B cell (primary cell): ENCODE measurements around the gene ACSM2B. TPM values are rescaled to one million over a fixed set of nuclear protein-coding genes. Genes with fewer than 3 reads are reported as not detected.

ENCODE experiments used
- ATAC-seq: fragments of 200-7000 bp; cut with Tn5 transposase; one replicate; pipeline ENCODE4 v1.10.0; 2021; ENCODE audit warnings: low read depth, mild to moderate bottlenecking, moderate number of reproducible peaks, moderate library complexity
- CTCF ChIA-PET: fragments of 350-600 bp; sonication (Branson Sonifier 250); formaldehyde crosslinking; loops from one replicate; lab custom pipeline; 2021; ENCODE audit warnings: antibody characterized with exemption, inconsistent platforms; lab: Charles Lee
- POLR2A ChIA-PET: fragments of 350-600 bp; sonication (Branson Sonifier 250); formaldehyde crosslinking; loops from one replicate; lab custom pipeline; 2021; ENCODE audit warnings: antibody characterized with exemption; lab: Charles Lee
- DNase-seq: peaks from one replicate; pipeline ENCODE4 v3.0.0; 2013
- H2AFZ ChIP-seq: 2 replicates; pipeline ENCODE4 v1.6.1; 2012; ENCODE audit warnings: mild to moderate bottlenecking, low read depth, low read length; ENCODE audit not compliant: insufficient read depth, poor library complexity, severe bottlenecking
- H3K27ac ChIP-seq, 2 donors: 1 replicate in 1 of 2; 2 replicates in 1 of 2; pipeline ENCODE4 v1.5.1; 2012 to 2013; ENCODE audit warnings: low read length in 2 of 2, mild to moderate bottlenecking in 2 of 2, moderate library complexity in 1 of 2
- H3K27me3 ChIP-seq, 4 experiments: fragments of 200-600 bp in 1 of 4; sonication (generic) in 1 of 4; replicated peaks in 1 of 4; 1 replicate in 2 of 4; 2 replicates in 2 of 4; pipeline versions ENCODE4 v1.6.1 to v1.7.0; 2013 to 2016; ENCODE audit warnings: low read length in 3 of 4, mild to moderate bottlenecking in 2 of 4, mixed read lengths in 1 of 4, moderate library complexity in 1 of 4; ENCODE audit not compliant: insufficient read depth in 4 of 4, control insufficient read depth in 3 of 4; ENCODE audit errors: control extremely low read depth in 1 of 4
- H3K36me3 ChIP-seq, 2 experiments: replicated peaks in 1 of 2; 1 replicate in 1 of 2; 2 replicates in 1 of 2; pipeline versions ENCODE4 v1.6.1 to v1.7.1; 2013; ENCODE audit warnings: low read length in 1 of 2; ENCODE audit not compliant: insufficient read depth in 2 of 2, control insufficient read depth in 1 of 2; ENCODE audit errors: control extremely low read depth in 1 of 2, extremely low read depth in 1 of 2
- H3K4me1 ChIP-seq, 2 donors: fragments of 200-600 bp in 1 of 2; sonication (generic) in 1 of 2; 1 replicate in 1 of 2; 2 replicates in 1 of 2; pipeline versions ENCODE4 v1.5.1 to v1.6.1; 2013 to 2017; ENCODE audit warnings: low read length in 2 of 2; ENCODE audit not compliant: control insufficient read depth in 2 of 2, insufficient read depth in 2 of 2
- H3K4me2 ChIP-seq: replicated peaks from 2 replicates; pipeline ENCODE3; 2012; ENCODE audit warnings: mild to moderate bottlenecking, low read depth, low read length; ENCODE audit not compliant: poor library complexity, severe bottlenecking
- H3K4me3 ChIP-seq, 5 experiments: fragments of 200-600 bp in 1 of 5; sonication (generic) in 1 of 5; 1 replicate in 3 of 5; 2 replicates in 2 of 5; pipeline versions ENCODE4 v1.5.1 to v1.7.0; 2011 to 2016; ENCODE audit warnings: low read length in 4 of 5, mild to moderate bottlenecking in 4 of 5, low read depth in 2 of 5, control low read depth in 1 of 5, moderate library complexity in 1 of 5; ENCODE audit not compliant: insufficient read depth in 1 of 5; ENCODE audit errors: control extremely low read depth in 1 of 5, extremely low read depth in 1 of 5
- H3K79me2 ChIP-seq: fragments of 200-600 bp; sonication (generic); one replicate; pipeline ENCODE4 v1.6.0; 2016; ENCODE audit warnings: low read length; ENCODE audit not compliant: control insufficient read depth, insufficient read depth
- H3K9ac ChIP-seq: fragments of 200-600 bp; sonication (generic); 2 replicates; pipeline ENCODE4 v1.6.1; 2017; ENCODE audit warnings: mild to moderate bottlenecking, low read length, moderate library complexity
- H3K9me3 ChIP-seq, 3 donors: one replicate each; pipeline versions ENCODE4 v1.6.1 to v1.7.1; 2013; ENCODE audit warnings: low read length in 2 of 3; ENCODE audit not compliant: control insufficient read depth in 2 of 3, insufficient read depth in 1 of 3; ENCODE audit errors: control extremely low read depth in 1 of 3
- H4K20me1 ChIP-seq: 2 replicates; pipeline ENCODE4 v1.6.0; 2012; ENCODE audit warnings: mild to moderate bottlenecking, low read length; ENCODE audit not compliant: insufficient read depth, control insufficient read depth, poor library complexity, severe bottlenecking
- H3K27ac Mint-ChIP-seq: one replicate; pipeline ENCODE4 v1.8.0; 2021; ENCODE audit warnings: mixed read lengths
- H3K27me3 Mint-ChIP-seq: one replicate; pipeline ENCODE4 v1.8.0; 2021; ENCODE audit warnings: mixed read lengths
- H3K4me1 Mint-ChIP-seq: one replicate; pipeline ENCODE4 v1.8.0; 2021; ENCODE audit warnings: mixed read lengths
- H3K4me3 Mint-ChIP-seq: one replicate; pipeline ENCODE4 v1.8.0; 2021; ENCODE audit warnings: mixed read lengths
- H3K9me3 Mint-ChIP-seq: one replicate; pipeline ENCODE4 v1.8.0; 2022; ENCODE audit warnings: mixed read lengths; ENCODE audit not compliant: insufficient read depth
- CTCF ChIP-seq: fragments of 200-600 bp; IDR thresholded peaks from one replicate; pipeline ENCODE4 v1.8.0; 2022; ENCODE audit warnings: antibody characterized with exemption, mild to moderate bottlenecking
- EZH2 ChIP-seq: IDR thresholded peaks from 2 replicates; pipeline ENCODE4 v1.6.1; 2012; ENCODE audit warnings: borderline replicate concordance, low read depth, mild to moderate bottlenecking, moderate library complexity, low read length; ENCODE audit not compliant: insufficient read depth, poor library complexity, severe bottlenecking
- WGBS: methylation state at CpG from one replicate; pipeline ENCODE4 v1.1.5; 2013; ENCODE audit warnings: missing lambda C conversion rate; ENCODE audit not compliant: insufficient coverage; 5-methylcytosine and 5-hydroxymethylcytosine counted together
- intact Hi-C: fragments of 100-400 bp; cut with micrococcal nuclease; formaldehyde crosslinking; loops from one replicate; pipeline ENCODE4 v1.10.0; 2022
- polyA plus RNA-seq: library from polyadenylated mRNA; depleted of rRNA; stranded (reverse); fragments of >200 nt; gene quantifications from 2 replicates; pipeline ENCODE4 v1.2.3, GENCODE V29; 2012
- total RNA-seq, 2 donors: library from RNA; stranded (reverse); fragments of 120-200 nt in 1 of 2; gene quantifications; 1 replicate in 1 of 2; 2 replicates in 1 of 2; pipeline versions ENCODE4 v1.2.3 to v1.2.4, GENCODE V29; 2013 to 2022

Gene ACSM2B
- total and polyA plus RNA-seq, 2 donors (not counting 1 experiment from before 2014, with no cell fraction given), result not detected

- peaks cover 0 to 4% (median 2%) of the 10 kb centered on the region in 4 experiments for H3K27me3 ChIP-seq
- no peak overlapping the region for H2AFZ ChIP-seq
These were observed 45.2 kb upstream of the ACSM2B start for GRCh38 chr16:20621406-20621805.

DNA sequence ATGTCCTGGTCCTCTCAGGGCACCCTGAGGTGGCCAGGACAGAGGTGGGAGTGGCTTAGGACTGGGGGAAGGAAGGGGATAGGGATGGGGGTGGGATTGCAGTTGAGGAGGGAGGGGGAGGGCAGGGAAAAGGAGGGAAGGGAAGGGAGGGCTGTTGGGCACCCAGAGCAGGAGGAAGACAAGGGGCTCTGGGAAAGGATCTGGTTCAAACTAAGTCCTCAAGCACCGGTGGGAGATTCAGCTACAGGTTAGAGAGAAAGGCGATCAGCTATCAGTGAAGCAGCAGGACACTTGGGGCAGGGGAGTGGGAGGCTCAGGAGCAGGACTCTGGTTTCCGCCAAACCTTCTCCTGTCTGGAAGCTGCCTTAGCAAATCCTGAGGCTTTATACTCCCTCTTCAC, 44.6 kb upstream of the ACSM2B start:
- Mint-ChIP-seq H3K9me3 (no peaks in the 10 kb centered on the region), H3K4me1 (no peaks in the 10 kb centered on the region), H3K27ac (no peak overlapping the region), H3K4me3 (no peak overlapping the region), H3K27me3 (peaks cover 11% of the 10 kb centered on the region)
- no peak overlapping the region for H3K4me3 ChIP-seq
- H3K9me3 ChIP-seq, result no peaks in the 10 kb centered on the region
- H3K4me2 ChIP-seq, result no peak overlapping the region
- H3K36me3 ChIP-seq, result no peaks in the 10 kb centered on the region
- 95% methylated on average over 3 of the region's 3 CpGs for WGBS
- POLR2A ChIA-PET, result no interaction called here
- DNase-seq, result no peak
- TF ChIP-seq CTCF, result no peak
- no peak for TF ChIP-seq EZH2
- intact Hi-C loops, result no loop called here
- H3K9ac ChIP-seq, result no peak overlapping the region
- no peaks in the 10 kb centered on the region for H3K4me1 ChIP-seq
- H4K20me1 ChIP-seq, result no peaks in the 10 kb centered on the region
- no peak overlapping the region for H2AFZ ChIP-seq
- H3K79me2 ChIP-seq, result no peaks in the 10 kb centered on the region
- no peak overlapping the region for H3K27ac ChIP-seq
- no peak for ATAC-seq
- H3K27me3 ChIP-seq, result peaks cover 0 to 4% (median 2%) of the 10 kb centered on the region in 4 experiments
- CTCF ChIA-PET, result no interaction called here

More at GRCh38 chr16:20621406-20621805, 45.2 kb upstream of the ACSM2B start:
- H3K27ac Mint-ChIP-seq, result no peak overlapping the region
- no peaks in the 10 kb centered on the region for H4K20me1 ChIP-seq
- no peaks in the 10 kb centered on the region for H3K79me2 ChIP-seq
- 95% methylated on average over 6 of the region's 6 CpGs for WGBS
- H3K27me3 Mint-ChIP-seq, result peaks cover 11% of the 10 kb centered on the region
- H3K36me3 ChIP-seq, result no peaks in the 10 kb centered on the region
- H3K4me1 Mint-ChIP-seq, result no peaks in the 10 kb centered on the region
- H3K4me3 ChIP-seq, result no peak overlapping the region
- POLR2A ChIA-PET, result no interaction called here
- no peak overlapping the region for H3K27ac ChIP-seq
- H3K9me3 ChIP-seq, result no peaks in the 10 kb centered on the region
- ATAC-seq (no peak), DNase-seq (no peak)
- H3K9me3 Mint-ChIP-seq, result no peaks in the 10 kb centered on the region
- no peaks in the 10 kb centered on the region for H3K4me1 ChIP-seq
- H3K9ac ChIP-seq, result no peak overlapping the region
- CTCF ChIA-PET, result no interaction called here
- no peak overlapping the region for H3K4me2 ChIP-seq
- intact Hi-C loops, result no loop called here
- TF ChIP-seq EZH2 (no peak), CTCF (no peak)
- no peak overlapping the region for H3K4me3 Mint-ChIP-seq
